NCI-H2227 (cell line): ENCODE measurements around the gene ENPEP.
A peak's percentile ranks its signal among the peaks of the same experiment; 100 is the strongest.
"Not testable (repeated sequence)": the region's sequence is repeated elsewhere in the genome, so short reads cannot be mapped to it uniquely, and the experiment has no call there.

ENCODE experiments used
- DNase-seq: peaks from one replicate; lab custom pipeline; 2025; ENCODE audit not compliant: unreplicated experiment; lab: John Stamatoyannopoulos, UW

Gene ENPEP

DNA sequence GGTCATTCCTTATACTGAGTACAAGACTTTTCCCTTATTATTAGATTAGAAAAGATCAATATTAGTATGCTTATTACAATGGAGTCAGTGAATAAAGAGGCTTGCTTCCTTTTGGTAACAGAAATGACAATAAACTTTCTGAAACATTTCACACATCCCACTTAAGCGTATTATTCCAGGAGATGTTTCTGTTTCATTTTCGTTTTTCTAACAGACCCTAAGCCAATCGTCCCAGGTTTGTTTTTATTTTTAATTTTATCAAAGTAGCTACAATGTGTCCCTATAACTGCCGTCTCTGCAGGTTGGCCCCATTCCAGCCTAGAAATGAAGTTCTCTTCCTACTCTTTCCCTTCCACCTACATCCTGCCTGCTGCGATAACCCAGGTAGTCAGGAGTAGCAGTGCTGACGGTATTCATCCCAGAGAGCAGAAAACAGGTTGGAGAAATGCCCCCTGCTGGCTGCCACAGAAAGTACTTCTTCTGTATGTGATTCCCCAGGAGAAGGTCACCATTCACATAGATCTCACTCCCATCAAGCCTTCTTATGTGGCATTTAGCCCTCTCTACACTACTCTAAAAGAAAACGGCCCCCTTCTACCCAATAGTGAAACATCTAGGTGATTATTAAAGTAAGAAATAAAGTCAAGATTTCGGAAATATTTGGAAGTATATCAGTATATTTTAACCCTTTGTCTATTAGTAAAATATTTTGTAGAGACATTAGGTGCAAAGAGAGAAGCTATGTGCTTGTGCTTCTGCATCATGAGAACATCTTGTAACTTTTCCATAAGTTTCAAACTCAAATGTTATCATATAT, 40.4 kb downstream of the ENPEP start:
- DNase-seq: peak; percentile 62

DNA sequence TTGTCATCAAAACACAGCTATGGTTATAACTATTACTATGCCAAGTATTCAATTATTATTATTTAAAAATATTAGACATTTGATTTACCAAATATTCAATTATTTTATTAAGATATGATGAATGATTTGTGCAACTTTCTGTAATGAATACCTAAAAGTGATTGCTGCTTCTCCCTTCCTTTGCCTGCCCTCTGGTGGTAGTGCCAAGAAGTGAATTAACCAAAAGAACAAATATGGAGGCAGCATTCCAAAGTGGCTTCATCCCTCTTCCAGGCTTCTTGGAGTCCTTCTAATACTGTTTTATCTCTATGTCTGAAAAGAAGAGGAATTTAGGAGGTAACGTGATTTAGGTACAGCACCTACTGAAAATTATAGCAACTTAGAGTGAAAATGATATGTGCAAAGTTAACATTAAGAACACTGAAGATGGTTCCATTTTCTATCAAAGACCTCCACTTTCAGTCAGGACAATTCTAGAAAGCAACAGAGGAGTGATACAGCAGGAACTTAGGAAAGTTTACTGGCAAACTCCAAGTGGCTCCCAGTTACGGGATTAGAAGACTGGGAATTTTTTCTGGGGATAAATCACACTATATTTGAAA, 43.0 kb downstream of the ENPEP start:
- DNase-seq: peak; percentile 43

DNA sequence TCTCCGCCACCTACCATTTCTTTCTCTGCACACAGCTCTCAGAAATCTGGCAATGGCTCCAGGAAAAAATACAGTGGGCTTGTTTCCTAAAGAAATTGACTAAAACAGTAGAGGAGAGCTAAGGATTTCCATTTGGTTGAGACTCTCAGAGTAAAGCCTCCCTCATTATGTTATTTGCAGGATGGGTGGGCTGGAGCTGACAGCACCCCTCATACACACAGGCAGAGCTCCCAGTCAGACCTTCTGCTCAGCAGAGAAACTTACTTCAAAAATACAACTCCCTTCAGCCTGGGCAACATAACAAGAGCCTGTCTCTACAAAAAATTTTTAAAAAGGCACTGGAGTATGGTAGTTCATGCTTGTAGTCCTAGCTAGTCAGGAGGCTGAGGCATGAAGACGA, 44.9 kb downstream of the ENPEP start:
- DNase-seq: no peak

DNA sequence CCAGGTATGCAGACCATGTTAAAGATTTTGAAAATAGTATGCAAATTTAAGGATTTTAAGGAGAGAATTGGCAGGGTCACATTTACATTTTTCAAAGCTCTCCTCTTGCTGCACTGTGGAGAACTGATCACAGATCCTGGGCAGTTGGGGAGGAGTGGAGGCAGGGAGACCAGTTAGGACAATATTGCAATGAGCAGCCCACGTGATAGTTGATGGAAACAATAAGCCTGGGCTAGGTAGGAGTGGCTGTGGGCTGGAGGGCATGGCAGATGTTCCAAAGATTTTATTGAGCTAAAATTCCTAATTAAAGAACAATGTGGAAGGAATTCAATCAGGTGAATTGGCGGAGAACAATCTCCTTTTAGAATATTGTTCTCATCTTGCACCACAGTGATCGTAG, 50.6 kb downstream of the ENPEP start:
- no peak for DNase-seq

DNA sequence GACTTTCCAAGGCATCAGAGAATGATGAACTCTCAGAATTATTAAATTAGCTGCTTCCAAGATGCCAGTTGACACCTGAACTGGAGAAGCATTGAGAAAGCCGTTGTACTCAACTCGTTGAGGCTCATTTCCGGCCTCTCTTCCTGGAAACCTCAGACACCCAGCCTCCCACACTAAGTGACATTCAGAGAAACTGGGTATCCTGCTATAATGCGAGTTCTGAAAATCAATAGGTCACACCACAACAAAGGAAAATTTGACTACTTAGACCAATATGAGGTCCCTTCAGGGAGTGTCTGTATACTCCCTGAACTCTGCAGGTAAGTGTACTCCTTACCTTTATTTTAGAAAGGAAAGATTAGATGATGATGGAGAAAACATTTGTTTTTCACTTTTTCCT, 51.2 kb downstream of the ENPEP start:
- DNase-seq: no peak

DNA sequence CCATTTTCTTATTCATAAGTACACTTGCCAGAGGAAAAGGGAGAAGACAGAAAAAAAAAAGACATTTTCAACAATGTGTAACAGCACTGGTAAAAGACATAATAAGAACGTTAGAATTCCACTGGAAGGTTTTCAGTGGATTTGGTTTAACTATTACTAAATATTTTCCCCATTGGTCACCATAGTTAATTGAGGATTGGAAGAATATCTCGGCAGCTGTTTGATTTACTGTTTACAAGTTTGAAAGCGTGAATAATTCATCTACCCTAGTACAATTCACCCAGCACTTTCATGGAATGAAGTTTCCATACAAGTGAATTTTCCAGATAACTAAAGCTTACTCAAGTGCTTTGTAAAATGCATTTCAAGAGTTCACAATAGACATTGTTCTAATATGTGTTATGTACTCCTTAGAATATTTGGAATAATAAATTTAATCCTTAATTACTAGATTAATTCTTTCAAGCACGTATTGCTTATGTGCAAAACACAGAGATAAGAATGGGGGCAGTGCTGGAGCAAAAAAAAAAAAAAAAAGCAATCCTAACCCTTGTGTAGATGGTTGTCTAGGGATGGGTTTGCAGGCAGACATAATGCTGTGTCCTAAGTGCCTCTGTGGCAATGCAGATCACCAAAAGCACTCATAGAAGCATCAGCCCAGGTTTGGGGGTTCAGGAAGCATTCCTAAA, 57.1 kb downstream of the ENPEP start:
- no peak for DNase-seq

DNA sequence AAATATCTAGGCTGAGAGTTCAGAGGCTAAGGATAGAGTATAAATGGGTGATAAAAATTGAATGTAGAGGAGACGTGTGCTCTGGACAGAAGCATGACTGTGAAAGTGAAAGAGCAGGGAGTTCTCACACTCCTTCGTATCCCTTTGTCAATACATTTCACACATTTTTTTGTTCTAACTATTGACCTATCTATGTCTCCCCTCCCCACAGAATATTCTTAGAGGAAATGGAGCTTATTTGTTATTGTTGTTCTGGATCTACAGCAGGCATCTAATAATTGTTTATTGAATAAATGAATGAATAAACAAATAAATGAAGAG, 57.6 kb downstream of the ENPEP start:
- no peak for DNase-seq

DNA sequence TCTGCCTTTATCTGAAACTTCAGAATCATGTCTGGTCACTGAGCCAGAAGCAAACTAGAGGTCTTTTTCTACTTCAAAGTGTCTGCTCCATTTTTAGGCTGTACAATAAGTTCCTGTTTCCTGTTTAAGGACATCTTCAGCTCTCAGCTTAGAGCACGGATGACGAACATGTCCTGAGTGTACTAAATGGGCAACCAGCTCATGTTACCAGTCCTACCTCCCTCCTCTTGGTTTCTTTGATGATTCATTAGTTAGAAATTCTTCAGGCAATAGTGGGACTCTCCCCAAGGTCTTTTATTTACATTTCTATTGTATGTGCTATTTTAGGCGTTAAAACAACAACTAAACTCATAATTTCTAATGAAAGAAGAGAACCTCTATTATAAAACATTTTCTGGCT, 58.0 kb downstream of the ENPEP start:
- DNase-seq: no peak

DNA sequence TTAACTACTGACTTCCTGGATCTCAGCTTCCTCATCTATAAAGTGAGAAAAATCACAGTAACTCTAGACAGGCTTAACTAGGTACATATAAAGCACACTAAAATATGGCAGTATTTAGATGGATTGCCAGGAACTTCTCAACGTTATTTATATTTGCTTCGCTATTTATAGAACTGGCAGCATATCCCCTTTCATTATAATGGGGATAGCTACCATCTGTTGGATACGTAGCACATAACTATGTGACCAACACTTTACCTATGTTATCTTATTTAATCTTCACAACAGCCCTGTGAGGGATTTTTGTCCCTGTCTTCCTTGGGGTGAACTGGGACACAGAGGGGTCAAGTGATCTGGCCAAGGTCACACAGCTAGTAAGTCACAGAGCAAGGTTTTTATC, 64.6 kb downstream of the ENPEP start:
- no peak for DNase-seq

DNA sequence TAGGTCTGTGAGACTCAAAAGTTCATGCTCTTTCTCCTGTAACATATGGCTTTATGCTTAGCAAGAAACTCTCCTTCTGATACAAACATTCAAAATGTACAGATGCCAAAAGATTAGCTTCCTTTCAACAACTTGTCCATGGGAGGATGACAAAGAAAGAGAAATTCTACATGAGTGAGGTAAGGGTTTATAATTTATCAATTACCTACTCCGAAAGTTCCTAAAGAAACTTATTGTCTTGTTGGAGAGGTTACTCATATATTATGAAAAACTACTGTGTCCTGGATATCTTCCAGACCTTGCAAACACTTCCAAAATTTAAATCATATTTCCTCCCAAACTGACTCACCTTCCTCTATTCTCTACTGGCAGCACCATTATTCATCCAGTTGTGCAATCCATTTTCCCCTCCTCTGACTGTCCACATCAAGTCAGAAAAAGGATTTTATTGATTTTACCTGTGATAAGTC, 65.1 kb downstream of the ENPEP start:
- no peak for DNase-seq

DNA sequence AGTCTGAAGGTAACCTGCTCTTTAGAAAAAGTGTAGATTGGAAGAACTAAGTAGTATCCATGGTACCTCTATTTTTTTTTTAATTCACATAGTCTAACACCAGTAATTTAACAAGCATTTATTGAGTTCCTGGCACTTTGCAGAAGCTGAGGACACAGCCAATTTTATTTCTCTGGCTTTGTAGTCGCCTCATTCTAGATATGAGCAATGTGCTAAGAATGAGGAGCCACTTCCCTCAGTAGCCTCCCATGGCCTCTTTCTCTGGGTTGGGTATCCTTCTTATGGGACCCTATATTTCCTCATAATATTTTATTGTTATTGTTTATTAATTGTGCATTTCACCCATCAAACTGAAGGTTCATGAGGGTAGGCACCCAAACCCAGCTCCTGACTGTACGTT, 67.6 kb downstream of the ENPEP start:
- DNase-seq: no peak

DNA sequence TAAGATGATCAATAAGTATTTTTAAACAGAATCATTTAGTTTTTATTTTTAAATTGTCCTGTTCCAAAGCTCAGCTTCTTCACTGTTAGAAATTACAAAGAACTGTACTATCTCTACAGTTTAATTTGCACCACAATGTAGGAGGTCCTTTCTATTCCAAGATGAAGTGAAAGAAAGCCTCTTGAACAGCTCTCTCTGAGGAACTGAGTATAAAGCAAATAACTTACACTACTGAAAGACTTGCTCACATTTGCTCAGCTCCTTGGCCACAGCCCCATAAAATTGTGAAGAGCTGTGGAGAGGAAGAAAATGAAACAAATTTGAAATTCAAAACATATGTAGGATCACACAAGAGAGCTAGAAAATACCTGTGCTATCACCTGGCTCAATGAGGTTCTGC, 68.6 kb downstream of the ENPEP start:
- no peak for DNase-seq

DNA sequence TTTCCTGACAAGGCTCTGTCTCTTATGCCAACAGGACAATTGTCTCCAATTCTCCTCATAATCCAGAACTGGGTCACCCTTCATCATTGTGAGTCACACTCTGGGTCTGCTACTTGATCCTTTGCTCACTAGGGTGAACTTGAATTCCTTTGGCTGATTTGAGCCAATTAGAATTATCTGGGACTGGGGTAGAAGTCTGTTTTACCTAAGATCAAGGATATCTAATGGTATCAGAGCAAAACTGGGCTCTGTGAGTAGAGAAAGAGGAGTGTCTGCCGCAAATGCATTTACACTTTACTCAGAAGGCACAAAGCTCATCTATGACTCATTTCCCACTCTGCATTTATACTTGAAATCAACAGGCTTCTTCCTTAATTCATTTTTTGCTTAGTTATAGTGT, 74.3 kb downstream of the ENPEP start:
- no peak for DNase-seq

DNA sequence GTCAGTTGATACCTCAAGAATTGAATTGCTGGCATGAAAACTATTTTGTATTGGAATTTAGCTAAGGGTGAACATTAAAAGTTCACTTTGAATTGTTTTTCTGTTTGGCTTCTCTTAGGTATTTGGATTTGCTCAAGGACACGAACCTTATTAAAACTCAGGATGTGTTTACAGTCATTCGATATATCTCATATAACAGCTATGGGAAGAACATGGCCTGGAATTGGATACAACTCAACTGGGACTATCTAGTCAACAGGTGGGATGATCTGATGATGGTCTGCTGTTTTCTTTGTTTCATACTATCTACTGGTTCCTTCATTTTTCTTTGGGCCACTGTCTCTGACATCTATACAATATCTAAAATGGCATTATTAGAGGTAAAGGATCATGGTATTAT, 77.2 kb downstream of the ENPEP start:
- DNase-seq: no peak

DNA sequence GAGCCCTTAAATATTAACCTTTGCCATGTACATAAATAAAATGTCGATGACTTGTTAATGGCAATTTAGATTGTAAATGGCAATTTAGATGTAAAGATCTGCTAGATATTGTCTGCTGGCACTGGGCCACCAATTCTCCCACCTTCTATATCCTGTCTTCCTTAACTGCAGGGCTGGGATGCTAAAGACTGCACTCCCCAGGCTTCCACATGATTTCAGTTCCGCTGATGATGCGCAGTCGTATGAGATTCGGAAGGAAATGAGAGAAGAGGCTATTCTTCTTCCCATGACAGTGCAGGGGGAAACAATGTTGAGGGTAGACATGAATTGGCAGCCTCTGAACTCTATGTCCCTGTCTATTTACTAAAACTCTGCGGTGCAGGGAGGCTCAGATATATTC, 91.3 kb downstream of the ENPEP start:
- no peak for DNase-seq

DNA sequence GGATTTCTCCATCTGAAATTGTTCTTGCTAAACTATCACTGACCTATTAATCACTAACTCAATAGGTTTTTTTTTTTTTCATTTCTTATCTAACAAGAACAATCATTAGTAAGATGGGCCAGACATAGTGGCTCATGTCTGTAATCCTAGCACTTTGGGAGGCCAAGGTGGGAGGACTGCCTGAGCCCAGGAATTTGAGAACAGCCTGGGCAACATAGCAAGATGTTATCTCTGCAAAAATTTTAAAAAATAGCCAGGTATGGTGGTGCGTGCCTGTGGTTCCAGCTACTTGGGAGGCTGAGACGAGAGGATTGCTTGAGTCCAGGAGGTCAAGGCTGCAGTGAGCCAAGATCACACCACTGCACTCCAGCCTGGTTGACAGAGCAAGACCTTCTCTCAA, 100.7 kb downstream of the ENPEP start:
- DNase-seq: not testable (repeated sequence)

DNA sequence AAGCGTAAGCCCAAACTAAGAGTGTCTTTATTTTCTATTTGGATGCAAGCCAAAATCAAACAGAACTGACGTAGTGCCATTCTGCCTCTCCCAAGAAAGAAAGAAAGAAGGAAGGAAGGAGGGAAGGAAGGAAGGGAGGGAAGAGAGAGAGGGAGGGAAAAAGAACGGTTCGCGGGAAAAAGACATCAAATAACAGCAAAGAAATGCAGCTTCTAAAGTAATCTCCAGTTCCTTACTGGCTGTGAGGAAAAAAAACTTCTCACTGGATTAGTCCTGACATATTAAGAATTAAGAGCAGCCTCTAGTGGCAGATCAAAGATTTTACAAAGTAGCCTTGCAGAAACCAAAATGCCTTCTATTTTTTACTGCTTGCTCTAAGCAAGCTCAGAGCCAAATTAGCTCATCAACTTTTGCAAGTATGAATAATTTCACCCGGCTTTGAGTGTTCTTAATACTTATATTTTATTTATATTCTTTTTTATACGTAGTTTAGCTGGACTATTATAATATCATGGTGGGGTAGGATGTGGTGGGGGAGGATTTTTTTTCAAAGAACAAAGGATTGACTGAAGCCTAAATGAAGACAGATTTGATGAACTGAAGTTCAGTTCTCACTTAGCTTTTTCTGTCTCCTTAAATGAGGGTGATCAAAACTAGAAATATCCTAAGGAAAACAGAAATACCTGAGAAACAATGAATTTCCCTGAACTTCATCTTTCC, 110.3 kb downstream of the ENPEP start:
- peak; percentile 26 for DNase-seq

DNA sequence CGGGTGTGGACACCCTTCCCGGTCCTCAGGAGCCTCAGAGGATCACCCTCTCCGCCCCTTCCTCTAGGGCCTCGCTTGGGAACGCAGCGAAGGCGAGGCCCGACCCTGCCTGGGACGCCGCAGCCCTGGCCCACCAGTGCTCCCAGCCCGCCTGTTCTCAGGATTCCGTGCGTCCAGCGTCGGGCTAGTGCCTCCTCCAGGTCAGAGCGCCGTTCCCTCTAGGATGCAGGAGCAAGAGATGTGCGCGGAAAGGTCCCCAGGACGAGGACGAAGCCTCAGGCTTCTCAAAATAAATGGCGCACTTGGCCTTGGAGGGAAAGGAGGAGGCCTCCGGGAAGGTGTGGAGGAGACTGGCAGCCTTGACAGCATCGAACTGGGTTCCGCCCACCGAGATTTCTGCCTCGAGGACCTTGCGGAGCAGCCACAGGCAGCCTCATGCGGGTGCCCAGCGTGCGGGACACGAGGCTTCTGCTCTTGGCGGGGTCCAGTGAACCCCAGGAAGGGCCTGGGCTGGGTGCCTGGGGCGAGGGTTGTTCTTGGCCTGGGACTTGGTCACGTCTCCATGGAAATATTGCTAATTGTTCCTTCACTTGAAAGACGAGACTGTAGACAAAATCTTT, 111.8 kb downstream of the ENPEP start:
- DNase-seq: no peak

DNA sequence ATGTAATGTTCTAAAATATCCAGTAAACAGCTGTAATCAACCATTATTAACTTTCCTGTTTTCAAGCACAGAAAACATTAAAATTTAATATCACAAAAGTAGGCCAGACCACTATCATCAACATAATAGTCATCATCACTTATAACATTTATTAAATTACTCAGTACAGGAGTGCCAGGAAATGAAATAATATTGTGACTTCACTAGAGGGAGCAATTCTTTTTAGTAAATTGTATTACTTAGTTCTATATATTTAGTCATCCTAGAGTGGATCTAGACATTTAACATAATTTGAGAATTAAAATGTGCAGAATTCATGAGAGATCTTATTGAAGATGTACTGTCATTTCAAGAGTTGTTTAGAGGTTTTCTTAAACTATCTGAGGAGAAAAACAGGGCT, 113.3 kb downstream of the ENPEP start:
- DNase-seq: no peak

DNA sequence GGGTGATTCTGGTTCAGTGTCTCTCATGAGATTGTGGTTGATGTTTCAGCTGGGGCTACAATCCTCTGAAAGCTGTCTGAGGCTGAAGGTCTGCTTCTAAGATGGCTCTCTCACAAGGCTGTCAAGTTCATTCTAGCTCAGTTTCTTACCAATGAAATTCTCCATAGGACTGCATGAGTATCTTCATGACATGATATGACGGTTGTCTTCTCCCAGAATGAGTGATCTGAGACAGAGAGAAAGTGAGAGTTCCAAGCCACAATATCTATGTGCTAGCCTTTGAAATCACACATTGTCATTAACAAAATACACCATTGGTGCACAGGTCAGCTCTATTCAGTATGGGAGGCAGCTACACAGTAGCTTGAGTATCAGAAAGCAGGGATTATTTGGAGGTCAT, 119.6 kb downstream of the ENPEP start:
- DNase-seq: no peak

DNA sequence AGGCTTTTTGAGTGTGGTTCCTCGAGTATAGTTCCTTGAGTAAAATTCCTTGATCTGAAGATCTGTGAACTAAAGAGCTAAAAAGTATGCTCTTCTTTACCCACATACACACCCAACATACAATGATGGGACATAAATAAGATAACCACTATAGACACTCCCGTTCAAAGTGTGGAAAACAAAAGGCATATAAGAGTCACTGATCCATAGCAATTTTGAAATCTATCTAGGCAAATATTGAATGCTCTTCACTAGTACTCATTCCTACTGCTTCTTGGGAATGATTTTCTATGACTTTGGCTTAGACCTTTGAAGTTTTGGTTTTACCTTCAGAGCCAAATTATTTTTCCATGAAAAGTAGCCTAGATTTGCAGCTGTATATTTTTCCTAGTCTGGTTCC, 120.5 kb downstream of the ENPEP start:
- DNase-seq: no peak
